AML-193 (cell line): ENCODE data around the gene SVOP.
A peak's percentile ranks its signal among the peaks of the same experiment; 100 is the strongest.

Experiments
- DNase-seq, 2 experiments: peaks; one replicate each; lab custom pipeline; 2025; lab: John Stamatoyannopoulos, UW

Gene SVOP

DNA sequence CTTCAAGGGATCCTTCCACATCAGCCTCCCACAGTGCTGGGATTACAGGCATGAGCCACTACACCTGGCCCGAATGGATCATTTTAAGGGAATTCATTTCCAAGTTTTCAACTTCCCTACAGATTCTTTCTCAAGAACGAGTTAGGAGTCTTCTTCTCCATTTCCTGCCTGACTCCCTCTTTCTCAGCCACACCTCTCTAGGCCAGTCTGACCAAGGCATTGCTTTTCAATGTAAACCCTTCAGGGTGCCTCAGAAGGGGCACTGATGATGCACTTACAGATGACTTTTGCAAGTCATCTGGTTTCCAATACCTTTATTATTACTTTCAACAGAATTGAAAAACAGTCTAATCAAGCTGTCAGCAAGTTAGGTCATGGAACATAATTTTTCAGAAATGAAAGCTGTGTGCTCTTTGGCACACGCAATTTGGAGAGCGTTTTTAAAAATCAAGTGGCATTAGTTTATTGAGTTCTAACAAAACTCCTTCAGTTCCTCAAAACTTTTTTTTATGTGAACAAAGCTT lies 47.2 kb downstream of the SVOP start:
- no peak for DNase-seq

DNA sequence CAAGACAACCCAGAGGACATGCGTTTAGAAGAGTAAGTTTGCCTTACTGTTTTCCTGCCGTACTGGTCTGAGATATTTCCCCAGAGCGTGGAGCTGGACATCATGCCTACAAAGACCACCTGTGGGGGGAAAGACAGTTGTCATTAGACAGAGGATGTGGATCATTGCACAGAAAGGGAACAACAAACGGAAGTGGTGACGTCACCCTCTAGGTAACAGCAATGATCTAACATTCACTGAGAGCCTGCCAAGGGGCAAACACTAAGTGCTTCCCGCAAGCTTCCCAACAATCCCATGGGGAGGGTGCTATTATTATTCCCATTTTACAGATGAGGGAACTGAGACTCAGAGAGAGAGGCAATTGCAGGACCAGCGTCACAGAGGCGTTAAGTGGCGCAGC lies 48.5 kb downstream of the SVOP start:
- no peak for DNase-seq

DNA sequence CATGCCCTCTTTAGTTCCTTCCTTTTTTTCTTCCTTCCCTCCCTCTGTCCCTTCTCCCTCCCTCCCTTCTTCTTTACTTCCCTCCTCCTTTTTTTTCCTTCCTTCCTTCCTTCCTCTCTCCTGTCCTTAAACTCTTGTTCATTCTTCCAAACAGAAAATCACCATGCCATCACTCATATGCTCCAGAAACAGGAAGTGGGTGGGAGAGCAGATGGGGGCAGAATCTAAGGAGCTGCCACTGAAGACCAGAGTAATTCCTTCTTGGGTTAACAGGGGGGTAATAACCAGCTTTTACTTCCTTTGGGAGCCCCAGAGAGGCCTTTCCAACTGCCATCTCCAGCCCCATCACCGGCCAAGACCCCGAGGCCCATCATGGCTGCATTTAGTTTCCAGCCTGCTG lies 51.2 kb downstream of the SVOP start:
- DNase-seq, result no peak

GRCh38 chr12:108967869-108968540 lies 52.9 kb downstream of the SVOP start:
- DNase-seq, result peak; percentile 13 to 21

GRCh38 chr12:108966378-108967151 lies 54.3 kb downstream of the SVOP start:
- no peak for DNase-seq

- DNase-seq, result no peak
These were observed 55.0 kb downstream of the SVOP start for GRCh38 chr12:108965886-108966285.

GRCh38 chr12:108964371-108965352 lies 56.2 kb downstream of the SVOP start:
- DNase-seq, result no peak

- no peak for DNase-seq
These were observed 58.6 kb downstream of the SVOP start for GRCh38 chr12:108962256-108962655.

DNA sequence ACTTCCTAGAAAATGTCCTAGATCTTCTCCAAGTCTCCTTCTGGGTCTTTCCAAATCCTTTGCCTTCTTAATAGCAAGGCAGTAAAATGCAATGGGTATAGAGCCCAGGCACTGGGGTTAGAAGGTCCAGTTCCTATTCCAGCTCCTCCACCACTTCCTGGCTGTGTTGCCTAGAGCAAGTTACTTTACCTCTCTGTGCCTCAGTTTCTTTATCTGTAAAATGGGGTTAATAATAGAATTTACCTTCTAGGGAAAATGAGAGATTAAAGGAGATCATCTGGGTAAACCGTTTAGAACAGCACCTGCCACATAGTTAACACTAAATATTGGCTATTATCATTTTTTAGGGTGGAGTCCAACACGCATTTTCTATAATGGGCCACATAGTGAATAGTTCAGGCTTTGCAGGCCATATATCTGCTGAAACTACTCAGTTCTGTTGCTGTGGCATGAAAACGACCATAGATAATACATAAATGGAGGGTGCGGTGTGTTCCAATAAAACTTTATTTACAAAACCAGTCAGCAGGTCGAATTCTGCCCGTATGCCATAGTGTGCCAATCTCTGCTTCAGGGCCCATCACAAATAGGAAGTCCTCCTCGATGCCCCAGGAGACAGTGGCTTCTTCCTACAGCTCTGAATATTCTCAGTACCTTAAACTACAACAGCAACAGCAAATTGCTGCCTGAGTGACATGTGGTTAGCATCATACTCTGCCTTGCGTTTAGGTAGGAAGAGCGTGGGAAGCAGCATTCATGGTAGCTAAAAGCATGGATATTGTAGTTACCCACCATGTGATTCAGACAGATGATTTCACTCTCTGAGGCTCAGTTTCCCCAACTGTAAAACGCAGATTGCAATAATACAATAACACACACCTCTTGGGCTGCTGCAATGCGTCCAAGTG lies 60.9 kb downstream of the SVOP start:
- no peak for DNase-seq

GRCh38 chr12:108955225-108955835 lies 65.5 kb downstream of the SVOP start:
- DNase-seq, result no peak

DNA sequence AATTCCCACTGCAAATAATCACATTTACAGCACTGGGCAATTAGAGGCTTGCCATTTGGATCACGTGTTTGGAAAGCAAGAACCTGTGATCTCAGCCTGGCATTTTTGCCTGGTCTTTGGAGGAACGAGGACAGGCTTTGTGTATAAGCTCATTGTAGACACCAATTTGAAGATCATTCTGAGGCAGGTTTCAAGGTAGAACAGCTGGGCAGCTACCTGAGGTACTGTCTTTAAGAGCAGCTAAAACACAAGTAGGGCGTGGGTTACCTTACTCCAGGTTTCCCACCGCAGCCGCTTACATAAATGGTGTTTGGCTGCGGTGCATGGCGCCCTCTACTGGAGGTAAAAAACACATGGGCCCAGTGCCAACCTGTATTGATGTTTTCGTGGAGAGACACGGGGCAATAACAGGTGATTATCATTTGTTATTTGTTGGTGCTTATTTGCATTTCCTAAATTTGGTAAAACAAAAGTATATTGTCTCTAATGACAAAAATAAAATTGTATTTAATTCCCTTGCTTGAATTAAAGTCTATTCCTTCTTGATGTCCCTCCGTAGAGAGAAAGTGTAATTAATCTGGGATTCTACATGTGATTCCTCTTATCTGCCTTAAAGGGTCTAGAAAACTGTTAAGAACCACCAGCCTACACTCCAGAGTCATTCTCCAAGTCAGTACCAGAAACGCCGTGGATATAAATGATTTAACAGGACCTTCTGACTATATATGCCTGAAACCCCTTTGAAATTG lies 69.7 kb downstream of the SVOP start:
- DNase-seq, result peak; percentile 34 to 41

- no peak for DNase-seq
These were observed 70.9 kb downstream of the SVOP start for GRCh38 chr12:108949976-108950375.

- DNase-seq, result peak in 1 of 2 experiments; percentile 0
These were observed 72.5 kb downstream of the SVOP start for GRCh38 chr12:108948367-108948766.

GRCh38 chr12:108947097-108947496 lies 73.8 kb downstream of the SVOP start:
- DNase-seq, result no peak

DNA sequence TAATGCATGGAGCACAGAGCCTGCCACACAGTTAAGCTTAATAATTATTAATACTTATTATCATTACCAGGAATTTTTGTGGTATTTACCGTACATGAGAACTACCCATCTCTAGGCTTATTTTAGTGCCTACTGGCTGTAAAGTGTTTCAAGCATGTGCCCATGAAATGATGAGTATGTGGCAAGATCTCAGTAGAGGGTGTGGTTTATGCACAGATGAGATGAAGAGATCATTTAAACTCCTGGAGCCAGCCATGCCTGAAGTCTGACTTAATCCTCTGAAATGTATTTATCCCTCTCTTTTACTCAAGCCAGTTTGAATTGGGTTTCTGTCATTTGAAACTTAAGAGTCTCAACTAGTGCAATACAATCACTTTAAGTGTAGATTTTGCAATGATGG lies 80.7 kb downstream of the SVOP start:
- no peak for DNase-seq

DNA sequence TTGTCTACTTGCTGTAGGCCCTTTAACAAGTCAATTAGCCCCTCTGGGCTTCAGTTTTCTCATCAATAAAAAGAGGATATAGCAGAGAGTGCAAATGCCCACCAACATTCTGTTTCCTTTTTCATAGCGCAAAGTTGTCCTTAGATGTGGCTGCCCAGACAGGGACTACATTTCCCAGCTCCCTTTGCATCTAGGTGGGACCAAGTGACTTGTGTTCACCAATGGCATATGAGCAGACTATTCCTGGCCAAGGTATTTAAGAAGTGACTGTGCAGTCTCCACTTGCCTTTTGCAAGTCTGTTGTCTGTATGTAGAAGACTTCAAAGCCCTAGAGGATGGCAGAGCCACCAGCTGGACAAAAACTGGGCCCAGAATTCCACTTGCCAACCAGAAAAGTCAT lies 81.3 kb downstream of the SVOP start:
- DNase-seq, result no peak

- no peak for DNase-seq
These were observed 82.5 kb downstream of the SVOP start for GRCh38 chr12:108938247-108938924.

DNA sequence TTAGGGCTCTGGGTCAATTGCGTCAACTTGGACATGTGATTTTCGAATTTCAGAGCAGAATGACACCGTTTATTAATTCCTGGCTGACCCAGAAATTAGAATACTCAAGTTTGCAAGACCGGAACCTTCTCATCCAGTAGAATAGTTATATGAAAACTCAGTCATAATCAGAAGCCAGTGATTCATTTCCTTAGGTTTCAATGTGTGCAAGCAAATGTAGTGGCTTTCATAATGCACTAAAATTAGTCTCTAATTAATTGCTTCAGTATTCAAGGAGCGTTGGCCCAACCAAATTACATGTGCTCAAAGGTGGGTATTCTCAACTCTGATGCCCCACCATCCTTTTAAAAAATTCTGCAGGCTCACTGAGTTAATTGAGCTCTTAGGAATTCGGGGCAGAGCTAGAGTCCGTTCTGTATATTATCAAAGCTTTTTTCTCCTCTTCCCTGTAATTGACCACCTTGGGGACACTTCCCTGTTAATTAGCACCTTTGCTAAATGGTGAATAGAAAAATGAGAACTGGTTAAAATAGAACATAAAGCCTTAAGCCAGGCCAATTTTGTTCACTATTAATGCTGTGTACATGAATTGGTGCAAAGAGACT lies 85.6 kb downstream of the SVOP start:
- DNase-seq, result no peak

DNA sequence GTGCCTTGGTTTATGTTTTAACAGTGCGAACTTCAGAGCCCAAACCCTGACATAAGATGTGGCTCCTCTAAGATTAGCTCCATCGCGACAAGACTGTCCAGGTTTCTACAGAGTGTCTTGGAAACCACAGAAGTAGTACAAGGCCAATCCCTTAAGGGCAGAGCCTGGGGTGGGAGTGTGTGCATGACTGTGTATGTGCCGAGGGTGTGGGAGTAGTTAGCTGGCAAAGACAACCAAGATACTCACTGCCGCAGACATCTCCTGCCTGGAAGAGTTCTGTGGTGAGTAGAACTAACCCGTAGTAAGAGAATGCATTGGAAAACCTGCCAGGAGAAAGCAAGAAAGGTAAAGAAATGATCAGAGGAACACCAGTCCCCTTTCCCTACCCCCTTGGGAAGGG lies 86.9 kb downstream of the SVOP start:
- no peak for DNase-seq
